Progenitor cell of endocrine pancreas (in vitro differentiated cells): Measurements from ENCODE around the gene LRRC37A2. TPM values are rescaled to one million over a fixed set of nuclear protein-coding genes. Genes with fewer than 3 reads are reported as not detected.
"Not testable (repeated sequence)": the region's sequence is repeated elsewhere in the genome, so short reads cannot be mapped to it uniquely, and the experiment has no call there.

Experiments used
- DNase-seq: peaks from one replicate; pipeline ENCODE4 v3.0.0; 2021; ENCODE audit warnings: low spot score; ENCODE audit not compliant: unreplicated experiment
- H3K27ac Mint-ChIP-seq: 2 replicates; pipeline ENCODE4 v1.8.0; 2021; ENCODE audit warnings: mild to moderate bottlenecking, moderate library complexity, mixed read lengths
- H3K27me3 Mint-ChIP-seq: 2 replicates; pipeline ENCODE4 v1.8.0; 2021; ENCODE audit warnings: mixed read lengths
- H3K36me3 Mint-ChIP-seq: 2 replicates; pipeline ENCODE4 v1.8.0; 2022; ENCODE audit warnings: mixed read lengths; ENCODE audit not compliant: insufficient read depth
- H3K4me1 Mint-ChIP-seq: 2 replicates; pipeline ENCODE4 v1.8.0; 2021; ENCODE audit warnings: low read depth, mixed read lengths
- H3K4me3 Mint-ChIP-seq: 2 replicates; pipeline ENCODE4 v1.8.0; 2021; ENCODE audit warnings: low read depth, mild to moderate bottlenecking, moderate library complexity, mixed read lengths
- H3K9me3 Mint-ChIP-seq: 2 replicates; pipeline ENCODE4 v1.8.0; 2021; ENCODE audit warnings: low read depth, mixed read lengths
- long read RNA-seq: library from polyadenylated mRNA; unstranded; transcript quantifications from one replicate; pipeline ENCODE4 v2.0.0, GENCODE V29; 2020
- total RNA-seq: library from RNA; stranded (reverse); gene quantifications from 2 replicates; pipeline ENCODE4 v1.2.1, GENCODE V29; 2021

The LRRC37A2 gene
- 22.4 and 26.2 TPM in 2 replicates for total RNA-seq
- long read RNA-seq, partial matches to known transcripts: 5 of 18 reads
- long read RNA-seq, other reads (novel, unspliced or antisense): 11 of 18 reads

GRCh38 chr17:46512168-46512567 lies at the start of gene LRRC37A2:
Gene LRRC37A2, plus strand, starts transcription at chr17:46512468. Its CDS starts 245 bp downstream, at chr17:46512713.
- not testable (repeated sequence) for H3K4me1 Mint-ChIP-seq, H3K4me3 Mint-ChIP-seq, DNase-seq, H3K27ac Mint-ChIP-seq, H3K36me3 Mint-ChIP-seq, H3K27me3 Mint-ChIP-seq, H3K9me3 Mint-ChIP-seq

GRCh38 chr17:46467618-46468017 lies 44.6 kb upstream of the LRRC37A2 start:
- DNase-seq, H3K27me3 Mint-ChIP-seq, H3K36me3 Mint-ChIP-seq, H3K9me3 Mint-ChIP-seq, H3K27ac Mint-ChIP-seq, H3K4me3 Mint-ChIP-seq, H3K4me1 Mint-ChIP-seq: not testable (repeated sequence)

GRCh38 chr17:46474489-46474888 lies 37.8 kb upstream of the LRRC37A2 start:
- H3K27me3 Mint-ChIP-seq, DNase-seq, H3K36me3 Mint-ChIP-seq, H3K4me3 Mint-ChIP-seq, H3K9me3 Mint-ChIP-seq, H3K27ac Mint-ChIP-seq, H3K4me1 Mint-ChIP-seq: not testable (repeated sequence)

GRCh38 chr17:46475583-46475982 lies 36.7 kb upstream of the LRRC37A2 start:
- H3K4me1 Mint-ChIP-seq, H3K9me3 Mint-ChIP-seq, H3K4me3 Mint-ChIP-seq, H3K27ac Mint-ChIP-seq, H3K27me3 Mint-ChIP-seq, H3K36me3 Mint-ChIP-seq, DNase-seq: not testable (repeated sequence)

GRCh38 chr17:46478823-46479222 lies 33.4 kb upstream of the LRRC37A2 start:
- H3K36me3 Mint-ChIP-seq, H3K27ac Mint-ChIP-seq, H3K4me1 Mint-ChIP-seq, H3K9me3 Mint-ChIP-seq, H3K4me3 Mint-ChIP-seq, H3K27me3 Mint-ChIP-seq, DNase-seq: not testable (repeated sequence)

- not testable (repeated sequence) for H3K27me3 Mint-ChIP-seq, DNase-seq, H3K9me3 Mint-ChIP-seq, H3K27ac Mint-ChIP-seq, H3K4me3 Mint-ChIP-seq, H3K36me3 Mint-ChIP-seq, H3K4me1 Mint-ChIP-seq
Measured at GRCh38 chr17:46481310-46481709, 31.0 kb upstream of the LRRC37A2 start.

- not testable (repeated sequence) for H3K4me1 Mint-ChIP-seq, H3K27me3 Mint-ChIP-seq, H3K27ac Mint-ChIP-seq, H3K36me3 Mint-ChIP-seq, H3K4me3 Mint-ChIP-seq, H3K9me3 Mint-ChIP-seq, DNase-seq
Measured at GRCh38 chr17:46492021-46492420, 20.2 kb upstream of the LRRC37A2 start.

GRCh38 chr17:46499437-46500139 lies 12.7 kb upstream of the LRRC37A2 start:
- not testable (repeated sequence) for H3K27ac Mint-ChIP-seq, H3K4me3 Mint-ChIP-seq, H3K4me1 Mint-ChIP-seq, H3K36me3 Mint-ChIP-seq, H3K27me3 Mint-ChIP-seq, DNase-seq, H3K9me3 Mint-ChIP-seq

- not testable (repeated sequence) for H3K4me3 Mint-ChIP-seq, H3K9me3 Mint-ChIP-seq, H3K27ac Mint-ChIP-seq, H3K27me3 Mint-ChIP-seq, DNase-seq, H3K36me3 Mint-ChIP-seq, H3K4me1 Mint-ChIP-seq
Measured at GRCh38 chr17:46505896-46506295, 6.4 kb upstream of the LRRC37A2 start.

- not testable (repeated sequence) for H3K9me3 Mint-ChIP-seq, H3K4me3 Mint-ChIP-seq, H3K27me3 Mint-ChIP-seq, H3K4me1 Mint-ChIP-seq, H3K27ac Mint-ChIP-seq, H3K36me3 Mint-ChIP-seq
- peak; percentile 9 for DNase-seq
Measured at GRCh38 chr17:46534716-46535115, 22.4 kb downstream of the LRRC37A2 start.

GRCh38 chr17:46548607-46549006 lies 36.3 kb downstream of the LRRC37A2 start:
- not testable (repeated sequence) for H3K27me3 Mint-ChIP-seq, H3K4me3 Mint-ChIP-seq, H3K27ac Mint-ChIP-seq, DNase-seq, H3K36me3 Mint-ChIP-seq, H3K4me1 Mint-ChIP-seq, H3K9me3 Mint-ChIP-seq

- not testable (repeated sequence) for H3K27ac Mint-ChIP-seq, H3K36me3 Mint-ChIP-seq, H3K4me1 Mint-ChIP-seq, H3K4me3 Mint-ChIP-seq, DNase-seq, H3K27me3 Mint-ChIP-seq, H3K9me3 Mint-ChIP-seq
Measured at GRCh38 chr17:46559155-46559554, 46.9 kb downstream of the LRRC37A2 start.

- H3K27ac Mint-ChIP-seq, DNase-seq, H3K9me3 Mint-ChIP-seq, H3K36me3 Mint-ChIP-seq, H3K27me3 Mint-ChIP-seq, H3K4me1 Mint-ChIP-seq, H3K4me3 Mint-ChIP-seq: not testable (repeated sequence)
Measured at GRCh38 chr17:46560048-46560447, 47.8 kb downstream of the LRRC37A2 start.

- H3K4me3 Mint-ChIP-seq, H3K36me3 Mint-ChIP-seq, H3K4me1 Mint-ChIP-seq, H3K27me3 Mint-ChIP-seq, H3K9me3 Mint-ChIP-seq, DNase-seq, H3K27ac Mint-ChIP-seq: not testable (repeated sequence)
Measured at GRCh38 chr17:46566284-46566683, 54.0 kb downstream of the LRRC37A2 start.
